ENCODE data around the gene PACSIN1. TPM values are rescaled to one million over a fixed set of nuclear protein-coding genes. Genes with fewer than 3 reads are reported as not detected.

The PACSIN1 gene
- total RNA-seq, 1 donor from 2014 or later: 3.4 TPM

DNA sequence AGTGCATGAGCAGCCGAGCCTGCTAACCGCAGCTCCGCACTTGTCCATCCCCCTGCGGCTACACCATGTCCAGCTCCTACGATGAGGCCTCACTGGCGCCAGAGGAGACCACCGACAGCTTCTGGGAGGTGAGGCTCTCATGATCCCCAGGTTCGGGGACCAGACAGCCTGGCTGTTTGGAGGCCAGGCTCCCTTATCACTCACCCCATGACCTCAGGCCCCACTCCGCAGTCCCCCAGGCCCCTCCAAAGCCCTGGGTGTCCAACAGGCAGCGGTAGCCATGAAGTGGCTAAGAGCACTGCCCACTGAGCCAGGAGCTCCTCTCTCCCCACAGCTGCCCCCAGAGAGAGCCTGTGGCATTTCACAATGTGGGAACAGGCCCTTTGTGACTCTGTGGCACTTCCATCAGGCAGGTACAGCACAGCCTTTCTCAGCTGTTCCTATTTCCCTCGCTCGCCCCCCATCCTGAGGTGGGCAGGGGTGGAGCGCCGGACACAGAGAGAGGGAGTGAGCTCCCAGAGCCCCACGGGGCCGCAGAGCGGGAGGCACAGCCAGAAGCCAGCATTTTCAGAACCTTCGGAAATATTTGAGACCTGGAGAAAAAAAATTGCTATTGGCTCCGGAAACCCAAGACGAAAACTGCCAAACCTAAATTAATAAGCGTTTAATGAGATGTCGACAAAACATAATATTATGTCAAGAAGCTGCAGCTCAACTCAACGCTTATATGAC is 60.5 kb downstream of the PACSIN1 start:
- Mint-ChIP-seq H3K4me1 (ENCODE audit: unreplicated experiment) (peaks cover 7% of the 10 kb centered on the region), H3K27me3 (peaks cover 3% of the 10 kb centered on the region), H3K27ac (peak overlapping the region; percentile 18), H3K36me3 (no peaks in the 10 kb centered on the region), H3K9me3 (no peaks in the 10 kb centered on the region), H3K4me3 (no peak overlapping the region)
- TF ChIP-seq, protein P1, sequence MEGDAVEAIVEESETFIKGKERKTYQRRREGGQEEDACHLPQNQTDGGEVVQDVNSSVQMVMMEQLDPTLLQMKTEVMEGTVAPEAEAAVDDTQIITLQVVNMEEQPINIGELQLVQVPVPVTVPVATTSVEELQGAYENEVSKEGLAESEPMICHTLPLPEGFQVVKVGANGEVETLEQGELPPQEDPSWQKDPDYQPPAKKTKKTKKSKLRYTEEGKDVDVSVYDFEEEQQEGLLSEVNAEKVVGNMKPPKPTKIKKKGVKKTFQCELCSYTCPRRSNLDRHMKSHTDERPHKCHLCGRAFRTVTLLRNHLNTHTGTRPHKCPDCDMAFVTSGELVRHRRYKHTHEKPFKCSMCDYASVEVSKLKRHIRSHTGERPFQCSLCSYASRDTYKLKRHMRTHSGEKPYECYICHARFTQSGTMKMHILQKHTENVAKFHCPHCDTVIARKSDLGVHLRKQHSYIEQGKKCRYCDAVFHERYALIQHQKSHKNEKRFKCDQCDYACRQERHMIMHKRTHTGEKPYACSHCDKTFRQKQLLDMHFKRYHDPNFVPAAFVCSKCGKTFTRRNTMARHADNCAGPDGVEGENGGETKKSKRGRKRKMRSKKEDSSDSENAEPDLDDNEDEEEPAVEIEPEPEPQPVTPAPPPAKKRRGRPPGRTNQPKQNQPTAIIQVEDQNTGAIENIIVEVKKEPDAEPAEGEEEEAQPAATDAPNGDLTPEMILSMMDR (conservative IDR thresholded peaks at IDR 0.05): no peak
- no peak for DNase-seq (ENCODE audit: extremely low spot score, unreplicated experiment)

DNA sequence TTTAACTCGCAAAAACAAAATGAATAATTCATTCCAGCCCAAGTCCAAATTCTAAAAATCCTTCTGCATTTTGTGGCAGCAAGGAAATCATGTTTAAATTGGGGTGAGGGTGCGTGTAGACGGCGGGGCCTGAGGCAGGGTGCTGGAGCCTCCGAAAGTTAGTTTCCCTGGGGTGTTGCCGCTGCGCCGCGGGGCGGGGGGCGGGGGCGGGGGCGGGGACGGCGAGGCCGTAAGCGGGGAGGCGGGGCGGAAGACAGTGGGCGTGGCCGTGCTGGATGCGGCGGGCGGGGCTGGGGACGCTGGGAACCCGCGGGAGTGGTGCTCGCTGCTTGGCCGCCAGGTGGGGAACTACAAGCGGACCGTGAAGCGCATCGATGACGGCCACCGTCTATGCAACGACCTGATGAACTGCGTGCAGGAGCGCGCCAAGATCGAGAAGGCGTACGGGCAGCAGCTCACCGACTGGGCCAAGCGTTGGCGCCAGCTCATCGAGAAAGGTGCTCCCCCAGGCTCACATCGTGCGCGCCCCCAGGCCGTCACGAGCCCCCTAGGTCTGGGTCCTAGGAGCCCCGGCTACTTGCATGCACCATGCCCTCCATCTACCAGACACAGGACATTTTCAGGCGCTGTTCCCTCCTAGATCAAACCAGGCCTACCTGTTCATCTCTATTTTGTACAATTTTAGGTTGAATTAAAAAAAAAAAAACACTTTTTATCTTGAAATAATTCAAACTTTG is 61.3 kb downstream of the PACSIN1 start:
- Mint-ChIP-seq H3K36me3 (no peaks in the 10 kb centered on the region), H3K27ac (peak overlapping the region; percentile 28), H3K9me3 (no peaks in the 10 kb centered on the region), H3K27me3 (peaks cover 3% of the 10 kb centered on the region), H3K4me1 (ENCODE audit: unreplicated experiment) (peaks cover 7% of the 10 kb centered on the region), H3K4me3 (peak overlapping the region; percentile 80)
- TF ChIP-seq, protein P1 (conservative IDR thresholded peaks at IDR 0.05): peak; percentile 82
- peak; percentile 94 for DNase-seq (ENCODE audit: extremely low spot score, unreplicated experiment)

DNA sequence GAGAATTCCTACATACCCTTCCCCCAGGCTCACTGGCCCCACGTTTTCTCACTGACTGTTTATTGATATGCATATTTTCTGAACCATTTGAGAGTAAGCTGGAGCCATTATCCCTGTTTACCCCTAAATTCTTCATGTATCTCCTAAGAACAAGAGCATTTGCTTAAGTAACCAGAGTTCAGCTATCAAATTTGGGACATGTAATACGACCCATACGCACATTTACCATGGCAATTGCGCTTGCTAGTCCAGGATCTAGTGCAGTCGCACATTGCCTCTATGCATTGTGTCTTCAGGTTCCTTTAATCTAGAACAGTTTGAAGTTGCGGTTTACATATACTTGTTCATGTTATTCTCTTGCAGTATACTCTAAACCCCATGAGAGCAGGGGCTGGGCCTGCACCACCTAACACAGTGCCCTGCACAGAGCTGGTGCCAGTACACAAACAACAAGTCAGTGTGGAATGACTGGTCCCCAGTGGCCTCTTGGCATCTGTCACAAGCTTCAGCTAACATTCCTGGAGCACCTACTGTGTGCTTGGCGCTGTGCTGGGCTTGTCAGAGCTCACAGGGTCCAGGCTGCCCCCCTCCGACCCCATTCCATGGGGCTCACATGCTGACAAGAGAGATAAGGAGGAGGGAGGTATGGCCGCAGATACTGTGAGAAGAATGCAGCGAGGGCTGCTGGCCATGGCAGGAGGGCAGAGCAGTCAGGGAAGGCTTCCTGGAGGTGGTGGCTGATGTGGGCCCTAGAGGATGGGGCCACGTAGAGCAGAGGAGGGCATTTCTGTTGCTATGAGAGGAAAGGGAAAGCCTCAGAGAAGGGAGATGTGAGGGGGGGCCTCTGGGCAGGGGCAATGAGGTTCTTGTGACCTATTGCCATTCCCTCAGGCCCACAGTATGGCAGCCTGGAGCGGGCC is 62.1 kb downstream of the PACSIN1 start:
- no peak for DNase-seq (ENCODE audit: extremely low spot score, unreplicated experiment)
- Mint-ChIP-seq H3K4me1 (ENCODE audit: unreplicated experiment) (peaks cover 7% of the 10 kb centered on the region), H3K36me3 (no peaks in the 10 kb centered on the region), H3K27me3 (peaks cover 3% of the 10 kb centered on the region), H3K4me3 (peak overlapping the region; percentile 80), H3K27ac (peak overlapping the region; percentile 28), H3K9me3 (no peaks in the 10 kb centered on the region)
- TF ChIP-seq, protein P1 (conservative IDR thresholded peaks at IDR 0.05): no peak

DNA sequence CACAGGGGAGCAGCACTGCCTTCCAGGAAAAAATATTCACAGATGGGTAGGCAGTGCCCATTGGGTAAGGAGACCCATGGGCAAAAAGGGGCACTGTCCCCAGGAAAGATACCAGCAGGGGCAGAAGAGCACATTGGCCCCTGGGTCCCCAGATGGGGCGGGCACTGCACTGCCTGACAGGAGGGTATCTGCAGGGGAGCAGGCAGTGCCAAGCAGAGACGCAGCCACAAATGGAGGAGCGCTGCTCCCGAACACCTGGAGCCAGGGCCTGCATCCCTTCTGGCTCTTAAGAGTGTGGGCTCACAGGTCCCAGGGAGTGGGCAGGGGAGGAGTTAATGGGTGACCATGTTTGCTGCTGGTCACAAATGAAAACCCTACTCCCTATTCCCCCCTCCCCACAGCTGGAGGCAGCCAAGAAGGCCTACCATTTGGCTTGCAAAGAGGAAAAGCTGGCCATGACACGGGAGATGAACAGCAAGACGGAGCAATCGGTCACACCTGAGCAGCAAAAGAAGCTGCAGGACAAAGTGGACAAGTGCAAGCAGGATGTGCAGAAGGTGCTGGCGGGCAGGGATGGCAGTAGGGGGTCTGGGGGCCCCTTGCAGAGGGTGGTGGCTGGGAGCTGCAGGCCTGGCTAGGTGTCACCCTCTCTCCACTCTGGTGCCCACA is 63.3 kb downstream of the PACSIN1 start:
- H3K27ac Mint-ChIP-seq: no peak overlapping the region
- no peak for DNase-seq (ENCODE audit: extremely low spot score, unreplicated experiment)
- H3K27me3 Mint-ChIP-seq: peaks cover 3% of the 10 kb centered on the region
- no peaks in the 10 kb centered on the region for H3K9me3 Mint-ChIP-seq
- no peak overlapping the region for H3K4me3 Mint-ChIP-seq
- TF ChIP-seq, protein P1 (conservative IDR thresholded peaks at IDR 0.05): no peak
- H3K36me3 Mint-ChIP-seq: no peaks in the 10 kb centered on the region
- peaks cover 7% of the 10 kb centered on the region for H3K4me1 Mint-ChIP-seq (ENCODE audit: unreplicated experiment)
